Stomach smooth muscle (tissue), 2 donors: ENCODE results near the gene ATP6V1F.

Source experiments
- H3K27ac ChIP-seq: one replicate; pipeline ENCODE4 v1.7.0; 2013; ENCODE audit warnings: mild to moderate bottlenecking, low read length, inconsistent platforms
- H3K27me3 ChIP-seq, 2 donors: one replicate each; pipeline ENCODE4 v1.7.0; 2013; ENCODE audit warnings: low read length in 2 of 2; ENCODE audit not compliant: insufficient read depth in 2 of 2, control insufficient read depth in 1 of 2
- H3K36me3 ChIP-seq, 2 donors: one replicate each; pipeline ENCODE4 v1.7.0; 2013; ENCODE audit warnings: low read length in 2 of 2; ENCODE audit not compliant: control insufficient read depth in 2 of 2, insufficient read depth in 2 of 2
- H3K4me1 ChIP-seq: one replicate; pipeline ENCODE4 v1.7.0; 2013; ENCODE audit warnings: low read length; ENCODE audit not compliant: control insufficient read depth, insufficient read depth
- H3K4me3 ChIP-seq, 2 donors: one replicate each; pipeline ENCODE4 v1.7.0; 2013; ENCODE audit warnings: low read length in 2 of 2
- H3K9ac ChIP-seq, 2 donors: one replicate each; pipeline ENCODE4 v1.7.0; 2013; ENCODE audit warnings: low read length in 2 of 2, mild to moderate bottlenecking in 1 of 2
- H3K9me3 ChIP-seq, 2 donors: one replicate each; pipeline ENCODE4 v1.7.0; 2013; ENCODE audit warnings: low read length in 2 of 2; ENCODE audit not compliant: control insufficient read depth in 2 of 2
- donor health status: healthy.
- donor health status: Pancreatic carcinoma.

The ATP6V1F gene

GRCh38 chr7:128871050-128871449 is 8.4 kb downstream of the ATP6V1F start:
- Histone ChIP-seq H3K27me3 (no peaks in the 10 kb centered on the region), H3K27ac (no peak overlapping the region), H3K4me1 (peaks cover 26% of the 10 kb centered on the region), H3K9me3 (no peaks in the 10 kb centered on the region), H3K36me3 (peaks cover 0 to under 1% of the 10 kb centered on the region in 2 donors), H3K4me3 (no peak overlapping the region), H3K9ac (no peak overlapping the region)

GRCh38 chr7:128872394-128872824 is 9.8 kb downstream of the ATP6V1F start:
- Histone ChIP-seq H3K4me3 (no peak overlapping the region), H3K4me1 (peaks cover 26% of the 10 kb centered on the region), H3K27me3 (no peaks in the 10 kb centered on the region), H3K9ac (no peak overlapping the region), H3K9me3 (no peaks in the 10 kb centered on the region), H3K27ac (no peak overlapping the region), H3K36me3 (no peaks in the 10 kb centered on the region)

- peaks cover 21% of the 10 kb centered on the region for H3K4me1 ChIP-seq
- H3K9me3 ChIP-seq = no peaks in the 10 kb centered on the region
- no peaks in the 10 kb centered on the region for H3K36me3 ChIP-seq
- no peak overlapping the region for H3K9ac ChIP-seq
- no peaks in the 10 kb centered on the region for H3K27me3 ChIP-seq
- H3K27ac ChIP-seq = no peak overlapping the region
- no peak overlapping the region for H3K4me3 ChIP-seq
Measured at GRCh38 chr7:128873234-128873633, 10.6 kb downstream of the ATP6V1F start.

GRCh38 chr7:128874140-128875031 is 11.7 kb downstream of the ATP6V1F start:
- Histone ChIP-seq H3K4me1 (peaks cover 10% of the 10 kb centered on the region), H3K4me3 (no peak overlapping the region), H3K9ac (no peak overlapping the region), H3K36me3 (no peaks in the 10 kb centered on the region), H3K27ac (no peak overlapping the region), H3K9me3 (no peaks in the 10 kb centered on the region), H3K27me3 (no peaks in the 10 kb centered on the region)

- H3K27ac ChIP-seq = no peak overlapping the region
- H3K9me3 ChIP-seq = no peaks in the 10 kb centered on the region
- H3K4me3 ChIP-seq = no peak overlapping the region
- no peaks in the 10 kb centered on the region for H3K36me3 ChIP-seq
- H3K4me1 ChIP-seq = no peaks in the 10 kb centered on the region
- H3K9ac ChIP-seq = no peak overlapping the region
- no peaks in the 10 kb centered on the region for H3K27me3 ChIP-seq
Measured at GRCh38 chr7:128875523-128875948, 12.9 kb downstream of the ATP6V1F start.

GRCh38 chr7:128876127-128876526 is 13.5 kb downstream of the ATP6V1F start:
- Histone ChIP-seq H3K27me3 (no peaks in the 10 kb centered on the region), H3K36me3 (no peaks in the 10 kb centered on the region), H3K9me3 (no peaks in the 10 kb centered on the region), H3K27ac (no peak overlapping the region), H3K4me1 (no peaks in the 10 kb centered on the region), H3K4me3 (no peak overlapping the region), H3K9ac (no peak overlapping the region)

- no peaks in the 10 kb centered on the region for H3K4me1 ChIP-seq
- no peak overlapping the region for H3K9ac ChIP-seq
- no peak overlapping the region for H3K27ac ChIP-seq
- H3K27me3 ChIP-seq = no peaks in the 10 kb centered on the region
- no peaks in the 10 kb centered on the region for H3K36me3 ChIP-seq
- no peak overlapping the region for H3K4me3 ChIP-seq
- no peaks in the 10 kb centered on the region for H3K9me3 ChIP-seq
Measured at GRCh38 chr7:128876586-128876977, 13.9 kb downstream of the ATP6V1F start.

GRCh38 chr7:128876978-128877755 is 14.5 kb downstream of the ATP6V1F start:
- Histone ChIP-seq H3K9me3 (no peaks in the 10 kb centered on the region), H3K27ac (no peak overlapping the region), H3K4me1 (no peaks in the 10 kb centered on the region), H3K9ac (no peak overlapping the region), H3K4me3 (no peak overlapping the region), H3K27me3 (no peaks in the 10 kb centered on the region), H3K36me3 (no peaks in the 10 kb centered on the region)

- Histone ChIP-seq H3K9me3 (no peaks in the 10 kb centered on the region), H3K27me3 (no peaks in the 10 kb centered on the region), H3K4me1 (no peaks in the 10 kb centered on the region), H3K27ac (no peak overlapping the region), H3K36me3 (no peaks in the 10 kb centered on the region), H3K9ac (no peak overlapping the region), H3K4me3 (no peak overlapping the region)
Measured at GRCh38 chr7:128877756-128878120, 15.1 kb downstream of the ATP6V1F start.

- H3K4me3 ChIP-seq = no peak overlapping the region
Measured at GRCh38 chr7:128878226-128879105, 15.8 kb downstream of the ATP6V1F start.

More at GRCh38 chr7:128878226-128879105, 15.8 kb downstream of the ATP6V1F start:
- Histone ChIP-seq H3K27me3 (no peaks in the 10 kb centered on the region), H3K27ac (no peak overlapping the region), H3K36me3 (no peaks in the 10 kb centered on the region), H3K9ac (no peak overlapping the region), H3K9me3 (no peaks in the 10 kb centered on the region), H3K4me1 (no peaks in the 10 kb centered on the region)
